ENCODE measurements around the gene TMX1.

GRCh38 chr14:51202914-51203665 lies 37.0 kb upstream of the TMX1 start:
- TF ChIP-seq CTCF (IDR thresholded peaks at IDR 0.05) (no peak), EP300 (IDR thresholded peaks at IDR 0.05) (no peak), POLR2A (IDR thresholded peaks at IDR 0.05) (no peak)
